C4-2B (cell line): Measurements from ENCODE around the gene PTPRN2.

ENCODE experiments used
- CTCF ChIP-seq: fragments of 450-650 bp; conservative IDR thresholded peaks from 2 replicates; pipeline ENCODE4 v1.5.1; 2017; ENCODE audit warnings: mild to moderate bottlenecking
- ZFX ChIP-seq: fragments of 450-650 bp; IDR thresholded peaks from 2 replicates; pipeline ENCODE4 v1.6.1; 2017

GRCh38 chr7:158405324-158405723 is 182.3 kb downstream of the PTPRN2 start:
- TF ChIP-seq CTCF (no peak), ZFX (no peak)
